Aorta (tissue), 5 donors: ENCODE data around the gene SECISBP2L. TPM values are rescaled to one million over a fixed set of nuclear protein-coding genes. Genes with fewer than 3 reads are reported as not detected.

Experiments
- ATAC-seq: fragments of 200-7000 bp; cut with Tn5 transposase; one replicate; pipeline ENCODE4 v1.9.1; 2022; ENCODE audit warnings: moderate library complexity; ENCODE audit not compliant: low FRiP score
- DNase-seq, 2 donors: peaks; one replicate each; pipeline ENCODE4 v3.0.0-alpha.2; 2020
- H3K27ac ChIP-seq, 2 donors: one replicate each; pipeline ENCODE4 v1.5.1; 2013; ENCODE audit warnings: low read length in 2 of 2, mild to moderate bottlenecking in 2 of 2, moderate library complexity in 2 of 2, control low read depth in 1 of 2, inconsistent platforms in 1 of 2, low read depth in 1 of 2
- H3K27me3 ChIP-seq, 2 donors: one replicate each; pipeline ENCODE4 v1.6.1; 2013; ENCODE audit warnings: control low read depth in 1 of 2, low read length in 1 of 2, mild to moderate bottlenecking in 1 of 2, moderate library complexity in 1 of 2; ENCODE audit not compliant: insufficient read depth in 2 of 2, control insufficient read depth in 1 of 2
- H3K36me3 ChIP-seq, 2 donors: one replicate each; pipeline ENCODE4 v1.6.1; 2013; ENCODE audit warnings: control low read depth in 1 of 2, low read length in 1 of 2, mild to moderate bottlenecking in 1 of 2; ENCODE audit not compliant: insufficient read depth in 2 of 2, control insufficient read depth in 1 of 2
- H3K4me1 ChIP-seq, 2 donors: one replicate each; pipeline ENCODE4 v1.6.1; 2013; ENCODE audit warnings: low read length in 2 of 2, control low read depth in 1 of 2, mild to moderate bottlenecking in 1 of 2, moderate library complexity in 1 of 2; ENCODE audit not compliant: insufficient read depth in 2 of 2, control insufficient read depth in 1 of 2
- H3K4me3 ChIP-seq, 2 donors: one replicate each; pipeline ENCODE4 v1.5.1; 2013; ENCODE audit warnings: low read length in 2 of 2, control low read depth in 1 of 2, mild to moderate bottlenecking in 1 of 2
- H3K9me3 ChIP-seq: one replicate; pipeline ENCODE4 v1.6.1; 2013; ENCODE audit warnings: mild to moderate bottlenecking, low read length; ENCODE audit not compliant: control insufficient read depth
- WGBS, 2 donors: extraction: QIAGEN DNeasy Blood & Tissue Kit; methylation state at CpG; one replicate each; pipeline ENCODE4 v1.1.7; 2013; 5-methylcytosine and 5-hydroxymethylcytosine counted together
- intact Hi-C, 2 donors: fragments of 100-400 bp; cut with DNase I; formaldehyde crosslinking; loops; one replicate each; pipeline versions ENCODE4 v1.14.2 to v1.15.0; 2022
- polyA plus RNA-seq, 2 donors: library from polyadenylated mRNA; stranded (reverse); fragments of 200-250 nt; gene quantifications; one replicate each; pipeline ENCODE4 v1.2.3, GENCODE V29; 2013
- total RNA-seq, 2 donors: library from RNA; stranded (reverse); fragmentation: NEBNext Ultra II Directional; extraction: Animal tissue kit (Norgen Biotek cat#: 25700); gene quantifications; one replicate each; pipeline ENCODE4 v1.2.1, GENCODE V29; 2021
- donor health status: healthy with polysubstance abuse.
- donor health status: Bipolar disorder and iron deficiency.
- donor health status: DM: no; HTN: no; CAD: no.
- donor health status: DM: no; HTN: no; CAD: no.
- donor health status: DM: yes; HTN: yes; CAD: no.

Gene SECISBP2L
- total and polyA plus RNA-seq, 4 donors = 8.1 to 82.2 (median 46.9) TPM

GRCh38 chr15:48984021-48984710 lies 62.1 kb downstream of the SECISBP2L start:
- DNase-seq (no peak), ATAC-seq (no peak)
- no peak overlapping the region for H3K4me3 ChIP-seq
- intact Hi-C loops = loop anchor here in 1 of 2 donors (10.0 kb wide), 1 partner anchor 61 kb away; the partner anchor contains the start of gene SECISBP2L
- H3K27me3 ChIP-seq = no peaks in the 10 kb centered on the region
- peaks cover 2 to 4% of the 10 kb centered on the region in 2 donors for H3K4me1 ChIP-seq
- no peaks in the 10 kb centered on the region for H3K9me3 ChIP-seq
- H3K27ac ChIP-seq = peak overlapping the region; percentile 86 to 93
- no peaks in the 10 kb centered on the region for H3K36me3 ChIP-seq
- WGBS, 2 donors = 69 to 81% methylated on average over 7 of the region's 7 CpGs

- no peaks in the 10 kb centered on the region for H3K27me3 ChIP-seq
- peaks cover 2 to 4% of the 10 kb centered on the region in 2 donors for H3K4me1 ChIP-seq
- ATAC-seq = no peak
- H3K36me3 ChIP-seq = no peaks in the 10 kb centered on the region
- DNase-seq = no peak
- intact Hi-C loops = loop anchor here in 1 of 2 donors (10.0 kb wide), 1 partner anchor 62 kb away; the partner anchor contains the start of gene SECISBP2L
- peak overlapping the region; percentile 86 to 93 for H3K27ac ChIP-seq
- no peak overlapping the region for H3K4me3 ChIP-seq
- H3K9me3 ChIP-seq = no peaks in the 10 kb centered on the region
- 5 to 10% methylated on average over 5 of the region's 5 CpGs for WGBS, 2 donors
Observed at GRCh38 chr15:48983300-48983699, 62.9 kb downstream of the SECISBP2L start.

- ATAC-seq (no peak), DNase-seq (no peak)
- intact Hi-C loops = loop anchor here in 1 of 2 donors (10.0 kb wide), 1 partner anchor 63 kb away; the partner anchor contains the start of gene SECISBP2L
- no peaks in the 10 kb centered on the region for H3K27me3 ChIP-seq
- WGBS, 2 donors = 75 to 81% methylated on average over 4 of the region's 4 CpGs
- H3K4me3 ChIP-seq = no peak overlapping the region
- peaks cover 2 to 4% of the 10 kb centered on the region in 2 donors for H3K4me1 ChIP-seq
- H3K27ac ChIP-seq = no peak overlapping the region
- H3K36me3 ChIP-seq = no peaks in the 10 kb centered on the region
- H3K9me3 ChIP-seq = no peaks in the 10 kb centered on the region
Observed at GRCh38 chr15:48981941-48982340, 64.3 kb downstream of the SECISBP2L start.

GRCh38 chr15:48978638-48979037 lies 67.6 kb downstream of the SECISBP2L start:
- H3K36me3 ChIP-seq = no peaks in the 10 kb centered on the region
- H3K27ac ChIP-seq = no peak overlapping the region
- WGBS, 2 donors = 70 to 77% methylated on average over 2 of the region's 2 CpGs
- peaks cover 0 to 4% of the 10 kb centered on the region in 2 donors for H3K4me1 ChIP-seq
- DNase-seq = no peak
- H3K9me3 ChIP-seq = no peaks in the 10 kb centered on the region
- no peak for ATAC-seq
- no peak overlapping the region for H3K4me3 ChIP-seq
- no peaks in the 10 kb centered on the region for H3K27me3 ChIP-seq
- intact Hi-C loops = no loop called here

- DNase-seq (peak; percentile 54 to 79), ATAC-seq (peak; percentile 51)
- Histone ChIP-seq H3K36me3 (no peaks in the 10 kb centered on the region), H3K9me3 (no peaks in the 10 kb centered on the region), H3K27ac (peak overlapping the region in 1 of 2 donors; percentile 87), H3K4me1 (peaks cover 0 to 4% of the 10 kb centered on the region in 2 donors), H3K27me3 (no peaks in the 10 kb centered on the region), H3K4me3 (no peak overlapping the region)
- intact Hi-C loops = no loop called here
- WGBS, 2 donors = 52 to 65% methylated on average over 17 of the region's 17 CpGs
Observed at GRCh38 chr15:48976444-48977088, 69.7 kb downstream of the SECISBP2L start.

GRCh38 chr15:48975472-48976419 lies 70.5 kb downstream of the SECISBP2L start:
- no peaks in the 10 kb centered on the region for H3K27me3 ChIP-seq
- no peaks in the 10 kb centered on the region for H3K9me3 ChIP-seq
- H3K36me3 ChIP-seq = no peaks in the 10 kb centered on the region
- H3K27ac ChIP-seq = peak overlapping the region; percentile 50 to 87
- H3K4me1 ChIP-seq = peaks cover 0 to 4% of the 10 kb centered on the region in 2 donors
- 2% methylated on average over 53 of the region's 53 CpGs for WGBS, 2 donors
- intact Hi-C loops = no loop called here
- H3K4me3 ChIP-seq = peak overlapping the region; percentile 33 to 49
- DNase-seq (peak; percentile 88 to 94), ATAC-seq (peak; percentile 97)

- no peaks in the 10 kb centered on the region for H3K27me3 ChIP-seq
- no peaks in the 10 kb centered on the region for H3K36me3 ChIP-seq
- H3K27ac ChIP-seq = peak overlapping the region; percentile 14 to 48
- ATAC-seq (no peak), DNase-seq (no peak)
- intact Hi-C loops = no loop called here
- no peak overlapping the region for H3K4me3 ChIP-seq
- WGBS, 2 donors = 43% methylated on average over 2 of the region's 2 CpGs
- no peaks in the 10 kb centered on the region for H3K9me3 ChIP-seq
- peaks cover 0 to 4% of the 10 kb centered on the region in 2 donors for H3K4me1 ChIP-seq
Observed at GRCh38 chr15:48974882-48975281, 71.4 kb downstream of the SECISBP2L start.

GRCh38 chr15:48972750-48973503 lies 73.3 kb downstream of the SECISBP2L start:
- H3K36me3 ChIP-seq = no peaks in the 10 kb centered on the region
- H3K4me3 ChIP-seq = no peak overlapping the region
- ATAC-seq = no peak
- no peaks in the 10 kb centered on the region for H3K27me3 ChIP-seq
- peaks cover 0 to 4% of the 10 kb centered on the region in 2 donors for H3K4me1 ChIP-seq
- H3K9me3 ChIP-seq = no peaks in the 10 kb centered on the region
- H3K27ac ChIP-seq = no peak overlapping the region
- DNase-seq = no peak
- WGBS, 2 donors = 95 to 96% methylated on average over 35 of the region's 35 CpGs
- intact Hi-C loops = no loop called here
